GM19455 (cell line): ENCODE measurements around the gene CAMK2B.

ENCODE experiments used
- ATAC-seq: cut with Tn5 transposase; IDR thresholded peaks from one replicate; pipeline ENCODE4 v1.9.1; 2021; ENCODE audit not compliant: unreplicated experiment

The CAMK2B gene

GRCh38 chr7:44309271-44310091 is 15.9 kb downstream of the CAMK2B start:
- no peak for ATAC-seq

GRCh38 chr7:44308596-44309270 is 16.7 kb downstream of the CAMK2B start:
- no peak for ATAC-seq

- ATAC-seq = no peak
Observed at GRCh38 chr7:44307905-44308595, 17.3 kb downstream of the CAMK2B start.

- no peak for ATAC-seq
Observed at GRCh38 chr7:44307301-44307900, 18.0 kb downstream of the CAMK2B start.

GRCh38 chr7:44306606-44307005 is 18.8 kb downstream of the CAMK2B start:
- no peak for ATAC-seq

GRCh38 chr7:44305564-44306507 is 19.6 kb downstream of the CAMK2B start:
- no peak for ATAC-seq

GRCh38 chr7:44294325-44295069 is 30.9 kb downstream of the CAMK2B start:
- no peak for ATAC-seq

- no peak for ATAC-seq
Observed at GRCh38 chr7:44293561-44294324, 31.7 kb downstream of the CAMK2B start.

GRCh38 chr7:44292876-44293560 is 32.4 kb downstream of the CAMK2B start:
- no peak for ATAC-seq

- no peak for ATAC-seq
Observed at GRCh38 chr7:44292420-44292817, 33.0 kb downstream of the CAMK2B start.

GRCh38 chr7:44291733-44292419 is 33.5 kb downstream of the CAMK2B start:
- ATAC-seq = no peak

GRCh38 chr7:44291066-44291732 is 34.2 kb downstream of the CAMK2B start:
- no peak for ATAC-seq

- ATAC-seq = no peak
Observed at GRCh38 chr7:44290252-44290620, 35.2 kb downstream of the CAMK2B start.

- ATAC-seq = no peak
Observed at GRCh38 chr7:44289341-44290251, 35.8 kb downstream of the CAMK2B start.

GRCh38 chr7:44288811-44289340 is 36.5 kb downstream of the CAMK2B start:
- ATAC-seq = no peak

- ATAC-seq = no peak
Observed at GRCh38 chr7:44288381-44288685, 37.1 kb downstream of the CAMK2B start.
